ENCODE results near the gene INAFM2. TPM values are rescaled to one million over a fixed set of nuclear protein-coding genes. Genes with fewer than 3 reads are reported as not detected.

Gene INAFM2
- total and polyA plus RNA-seq, 2 donors (not counting 3 experiments of a cell fraction or from before 2014, with no cell fraction given), result 10.4 to 24.1 TPM

GRCh38 chr15:40281057-40281800 is 42.3 kb upstream of the INAFM2 start:
- H3K9ac ChIP-seq (replicated peaks; ENCODE audit: extremely low read depth, insufficient read depth, low read length), result no peak overlapping the region
- FAIRE-seq (no peak), DNase-seq (ENCODE audit: low read depth, low spot score) (no peak)
- dilution Hi-C loops (cut with MboI; ENCODE audit: extremely low pct_ligation_motif_present, low sequenced_read_pairs), result no loop called here
- no peaks in the 10 kb centered on the region for H3K9me1 ChIP-seq (replicated peaks; ENCODE audit: control insufficient read depth, extremely low read depth, insufficient read depth, low read length)
- TF ChIP-seq JUN (IDR thresholded peaks at IDR 0.05; ENCODE audit: borderline replicate concordance, insufficient read depth, insufficient read length, low read depth) (no peak), POLR2AphosphoS5 (IDR thresholded peaks at IDR 0.05; ENCODE audit: insufficient read depth, low read depth, low read length) (no peak), EZH2 (IDR thresholded peaks at IDR 0.05; ENCODE audit: borderline replicate concordance, low read depth, low read length, severe bottlenecking) (peak; percentile 74)
- H3K79me2 ChIP-seq (ENCODE audit: control insufficient read depth, insufficient read depth, low read length), result no peaks in the 10 kb centered on the region
- H3K36me3 ChIP-seq (ENCODE audit: control insufficient read depth in 2 of 2, extremely low read depth in 1 of 2, insufficient read depth in 2 of 2, low read length in 2 of 2), result no peaks in the 10 kb centered on the region
- H3K9me3 ChIP-seq (replicated peaks; ENCODE audit: control insufficient read depth, insufficient read depth, low read length), result no peaks in the 10 kb centered on the region
- no TSS peak for BruUV-seq (replicated peaks)
- H3K4me1 ChIP-seq (ENCODE audit: control insufficient read depth, extremely low read depth, insufficient read depth, low read length), result peaks cover 12% of the 10 kb centered on the region
- H3K4me2 ChIP-seq (ENCODE audit: insufficient read depth, low read length), result no peak overlapping the region
- H3K27me3 ChIP-seq (ENCODE audit: control insufficient read depth in 2 of 2, insufficient read depth in 2 of 2, low read length in 2 of 2), result peaks cover 50 to 72% of the 10 kb centered on the region in 2 experiments
- POLR2A ChIA-PET, result no interaction called here
- H2AFZ ChIP-seq (ENCODE audit: low read depth, low read length), result no peak overlapping the region
- intact Hi-C loops (cut with micrococcal nuclease), result no loop called here
- no peaks in the 10 kb centered on the region for H4K20me1 ChIP-seq (replicated peaks; ENCODE audit: control insufficient read depth, extremely low read depth, insufficient read depth, low read length)
- no peak overlapping the region for H3K27ac ChIP-seq (ENCODE audit: insufficient read depth, low read depth, low read length)
- CTCF ChIA-PET, result interaction anchor here (0.7 to 20.1 kb wide), 14 partner anchors 9 to 235 kb away, joined by 3 to 879 read pairs (median 39); partner anchors contain the start of genes CCDC9B, DISP2, INAFM2 and PLCB2
- no peak overlapping the region for H3K4me3 ChIP-seq (replicated peaks in 1 of 3; ENCODE audit: insufficient read depth in 1 of 3, low read depth in 1 of 3, low read length in 3 of 3)

GRCh38 chr15:40281801-40282146 is 41.7 kb upstream of the INAFM2 start:
- Histone ChIP-seq H3K27ac (ENCODE audit: insufficient read depth, low read depth, low read length) (no peak overlapping the region), H3K9me1 (replicated peaks; ENCODE audit: control insufficient read depth, extremely low read depth, insufficient read depth, low read length) (no peaks in the 10 kb centered on the region), H3K36me3 (ENCODE audit: control insufficient read depth in 2 of 2, extremely low read depth in 1 of 2, insufficient read depth in 2 of 2, low read length in 2 of 2) (no peaks in the 10 kb centered on the region), H3K79me2 (ENCODE audit: control insufficient read depth, insufficient read depth, low read length) (no peaks in the 10 kb centered on the region), H3K27me3 (ENCODE audit: control insufficient read depth in 2 of 2, insufficient read depth in 2 of 2, low read length in 2 of 2) (peaks cover 50 to 71% of the 10 kb centered on the region in 2 experiments), H3K4me2 (ENCODE audit: insufficient read depth, low read length) (peak overlapping the region; percentile 69), H3K4me1 (ENCODE audit: control insufficient read depth, extremely low read depth, insufficient read depth, low read length) (peaks cover 12% of the 10 kb centered on the region), H3K4me3 (replicated peaks in 1 of 3; ENCODE audit: insufficient read depth in 1 of 3, low read depth in 1 of 3, low read length in 3 of 3) (peak overlapping the region in 1 of 3 experiments; percentile 32), H3K9me3 (replicated peaks; ENCODE audit: control insufficient read depth, insufficient read depth, low read length) (no peaks in the 10 kb centered on the region), H4K20me1 (replicated peaks; ENCODE audit: control insufficient read depth, extremely low read depth, insufficient read depth, low read length) (no peaks in the 10 kb centered on the region), H3K9ac (replicated peaks; ENCODE audit: extremely low read depth, insufficient read depth, low read length) (no peak overlapping the region), H2AFZ (ENCODE audit: low read depth, low read length) (peak overlapping the region; percentile 79)
- ChIA-PET CTCF (interaction anchor here (0.7 to 5.3 kb wide), 3 partner anchors 27 to 58 kb away, joined by 3 to 83 read pairs (median 3); partner anchors contain the start of gene PLCB2), POLR2A (no interaction called here)
- intact Hi-C loops (cut with micrococcal nuclease), result no loop called here
- TF ChIP-seq MAX (IDR thresholded peaks at IDR 0.05; ENCODE audit: insufficient read depth, insufficient read length) (no peak), POLR2A (IDR thresholded peaks at IDR 0.05; ENCODE audit: low read depth, low read length) (no peak), CTCF (IDR thresholded peaks at IDR 0.05; ENCODE audit: extremely low read depth in 1 of 2, insufficient read depth in 1 of 2, low read depth in 1 of 2, low read length in 2 of 2) (no peak), EZH2 (IDR thresholded peaks at IDR 0.05; ENCODE audit: borderline replicate concordance, low read depth, low read length, severe bottlenecking) (no peak), MYC (IDR thresholded peaks at IDR 0.05; ENCODE audit: low read depth, low read length) (no peak), JUN (IDR thresholded peaks at IDR 0.05; ENCODE audit: borderline replicate concordance, insufficient read depth, insufficient read length, low read depth) (no peak), FOS (IDR thresholded peaks at IDR 0.05; ENCODE audit: borderline replicate concordance, insufficient read depth, low read length) (no peak), POLR2AphosphoS5 (IDR thresholded peaks at IDR 0.05; ENCODE audit: insufficient read depth, low read depth, low read length) (no peak), GATA2 (IDR thresholded peaks at IDR 0.05; ENCODE audit: insufficient read depth, insufficient read length, low read depth, low read length) (no peak)
- FAIRE-seq (no peak), DNase-seq (ENCODE audit: low read depth, low spot score) (no peak)
- dilution Hi-C loops (cut with MboI; ENCODE audit: extremely low pct_ligation_motif_present, low sequenced_read_pairs), result no loop called here
- BruUV-seq (replicated peaks), result no TSS peak
